CD4-positive, alpha-beta T cell treated with Interleukin-15 for 1 hour (primary cell): Measurements from ENCODE around the gene FUCA1.
"Not testable (repeated sequence)": the region's sequence is repeated elsewhere in the genome, so short reads cannot be mapped to it uniquely, and the experiment has no call there.

Experiments used
- DNase-seq: peaks from one replicate; pipeline ENCODE4 v3.0.0-alpha.2; 2020

The FUCA1 gene

GRCh38 chr1:23867895-23868556 lies at the start of gene FUCA1:
FUCA1 (minus strand) TSS chr1:23868290; CDS start chr1:23868286, 4 bp downstream.
- peak; percentile 96 for DNase-seq

GRCh38 chr1:23916209-23917131 lies 48.4 kb upstream of the FUCA1 start:
- DNase-seq = peak; percentile 77

GRCh38 chr1:23915466-23915865 lies 47.4 kb upstream of the FUCA1 start:
- DNase-seq = no peak

- DNase-seq = no peak
Measured at GRCh38 chr1:23914921-23915320, 46.8 kb upstream of the FUCA1 start.

- peak; percentile 72 for DNase-seq
Measured at GRCh38 chr1:23913212-23913880, 45.3 kb upstream of the FUCA1 start, which contains the start of gene CNR2. CNR2 (minus strand) TSS chr1:23913362; CDS start chr1:23875617, 37,745 bp downstream.

GRCh38 chr1:23911921-23912320 lies 43.8 kb upstream of the FUCA1 start:
- no peak for DNase-seq

GRCh38 chr1:23910553-23911246 lies 42.6 kb upstream of the FUCA1 start:
- peak; percentile 52 for DNase-seq

- DNase-seq = no peak
Measured at GRCh38 chr1:23910144-23910543, 42.1 kb upstream of the FUCA1 start.

GRCh38 chr1:23909412-23909811 lies 41.3 kb upstream of the FUCA1 start:
- DNase-seq = no peak

- peak; percentile 55 for DNase-seq
Measured at GRCh38 chr1:23908453-23909341, 40.6 kb upstream of the FUCA1 start.

- no peak for DNase-seq
Measured at GRCh38 chr1:23906731-23907130, 38.6 kb upstream of the FUCA1 start.

GRCh38 chr1:23905461-23906025 lies 37.5 kb upstream of the FUCA1 start:
- DNase-seq = no peak

- no peak for DNase-seq
Measured at GRCh38 chr1:23904748-23905357, 36.8 kb upstream of the FUCA1 start.

GRCh38 chr1:23903754-23904153 lies 35.7 kb upstream of the FUCA1 start:
- no peak for DNase-seq

GRCh38 chr1:23902321-23903278 lies 34.5 kb upstream of the FUCA1 start:
- no peak for DNase-seq

GRCh38 chr1:23900017-23900416 lies 31.9 kb upstream of the FUCA1 start:
- not testable (repeated sequence) for DNase-seq

GRCh38 chr1:23899070-23899469 lies 31.0 kb upstream of the FUCA1 start:
- DNase-seq = no peak

- no peak for DNase-seq
Measured at GRCh38 chr1:23897083-23897482, 29.0 kb upstream of the FUCA1 start.

GRCh38 chr1:23896491-23896890 lies 28.4 kb upstream of the FUCA1 start:
- no peak for DNase-seq

- DNase-seq = no peak
Measured at GRCh38 chr1:23895993-23896392, 27.9 kb upstream of the FUCA1 start.
